Activated CD4-positive, CD25-positive, alpha-beta regulatory T cell treated with anti-CD3 and anti-CD28 coated beads, Interleukin-2, amount 50 U/mL, for 24 hours (primary cell): ENCODE measurements around the gene MYO3B.

Experiments used
- ATAC-seq, 2 donors: fragments of 150-1000 bp; cut with Tn5 transposase; one replicate each; pipeline ENCODE4 v1.10.0; 2021; ENCODE audit warnings: mild to moderate bottlenecking in 1 of 2, moderate library complexity in 1 of 2

The MYO3B gene

DNA sequence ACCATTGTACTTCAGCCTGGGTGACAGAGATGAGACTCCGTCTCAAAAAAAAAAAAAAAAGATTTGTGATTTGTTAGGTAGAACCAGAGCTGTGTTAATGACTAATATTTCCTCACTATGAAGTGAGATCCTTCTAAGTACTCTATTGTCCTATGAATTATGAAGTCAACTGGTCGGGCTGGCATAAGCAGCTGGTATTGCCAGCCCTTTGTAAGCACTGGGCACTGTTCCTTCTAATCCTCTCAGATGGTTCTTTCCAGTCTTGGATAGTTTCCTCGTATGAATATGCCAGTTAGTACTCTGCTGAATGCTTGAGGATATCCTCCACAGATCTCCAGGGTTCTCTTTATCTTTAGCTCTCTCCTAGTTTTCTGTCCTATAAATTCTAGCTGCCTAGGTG, 314.1 kb downstream of the MYO3B start:
- no peak for ATAC-seq

DNA sequence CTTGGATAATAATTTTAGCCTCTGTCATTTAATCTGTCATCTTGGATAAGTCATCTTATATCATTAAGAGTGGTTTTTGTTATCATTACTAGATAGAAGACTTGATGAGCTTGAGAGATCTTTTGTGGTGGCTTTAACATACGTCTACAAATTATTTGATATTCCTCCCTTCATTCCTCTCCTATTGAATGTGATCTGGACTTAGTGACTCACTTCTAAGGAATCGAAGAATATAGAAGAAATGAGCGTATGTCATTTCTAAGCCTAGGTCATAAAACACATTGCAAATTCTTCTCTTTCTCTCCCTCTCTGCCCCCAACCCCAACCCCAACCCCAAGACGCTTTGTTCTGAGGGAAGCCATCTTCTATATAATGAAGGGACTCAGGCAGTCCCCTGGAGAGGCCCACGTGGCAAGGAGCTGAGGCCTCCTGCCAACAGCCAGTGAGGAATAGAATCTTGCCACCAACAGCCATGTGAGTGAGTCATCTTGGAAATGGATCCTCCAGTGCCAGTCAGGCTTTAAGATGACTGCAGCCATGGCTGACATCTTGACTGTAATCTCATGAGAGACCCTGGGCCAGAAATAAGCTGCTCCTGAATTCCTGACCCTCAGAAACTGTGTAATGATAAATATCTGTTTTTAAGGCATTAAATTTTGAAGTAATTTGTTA, 315.6 kb downstream of the MYO3B start:
- ATAC-seq = no peak

- no peak for ATAC-seq
Measured at GRCh38 chr2:170495896-170496295, 317.9 kb downstream of the MYO3B start.

GRCh38 chr2:170498619-170499018, 320.7 kb downstream of the MYO3B start:
- ATAC-seq = no peak

DNA sequence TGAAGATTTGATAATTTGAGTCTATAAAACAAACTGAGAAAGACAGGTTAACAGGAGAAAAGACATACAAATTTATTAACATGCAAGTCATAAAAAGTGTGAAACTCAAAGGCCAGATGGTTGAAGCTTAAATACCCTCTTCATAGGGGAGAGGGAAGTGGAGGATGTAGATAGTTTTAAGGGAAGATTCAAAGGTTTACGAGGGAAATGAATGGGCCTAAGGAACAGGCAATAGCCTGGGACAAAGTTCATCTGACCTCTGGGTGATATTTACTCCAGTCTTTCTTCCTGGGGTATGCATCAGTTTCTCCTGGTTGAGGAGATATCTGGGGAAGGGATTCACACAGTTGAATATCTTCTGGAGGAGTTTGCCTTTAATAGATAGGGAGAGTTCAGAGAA, 322.2 kb downstream of the MYO3B start:
- no peak for ATAC-seq

GRCh38 chr2:170500770-170501169, 322.8 kb downstream of the MYO3B start:
- ATAC-seq = no peak

GRCh38 chr2:170501421-170502043, 323.6 kb downstream of the MYO3B start:
- ATAC-seq = no peak

- ATAC-seq = no peak
Measured at GRCh38 chr2:170502361-170503130, 324.6 kb downstream of the MYO3B start.

GRCh38 chr2:170503563-170503962, 325.6 kb downstream of the MYO3B start:
- no peak for ATAC-seq

DNA sequence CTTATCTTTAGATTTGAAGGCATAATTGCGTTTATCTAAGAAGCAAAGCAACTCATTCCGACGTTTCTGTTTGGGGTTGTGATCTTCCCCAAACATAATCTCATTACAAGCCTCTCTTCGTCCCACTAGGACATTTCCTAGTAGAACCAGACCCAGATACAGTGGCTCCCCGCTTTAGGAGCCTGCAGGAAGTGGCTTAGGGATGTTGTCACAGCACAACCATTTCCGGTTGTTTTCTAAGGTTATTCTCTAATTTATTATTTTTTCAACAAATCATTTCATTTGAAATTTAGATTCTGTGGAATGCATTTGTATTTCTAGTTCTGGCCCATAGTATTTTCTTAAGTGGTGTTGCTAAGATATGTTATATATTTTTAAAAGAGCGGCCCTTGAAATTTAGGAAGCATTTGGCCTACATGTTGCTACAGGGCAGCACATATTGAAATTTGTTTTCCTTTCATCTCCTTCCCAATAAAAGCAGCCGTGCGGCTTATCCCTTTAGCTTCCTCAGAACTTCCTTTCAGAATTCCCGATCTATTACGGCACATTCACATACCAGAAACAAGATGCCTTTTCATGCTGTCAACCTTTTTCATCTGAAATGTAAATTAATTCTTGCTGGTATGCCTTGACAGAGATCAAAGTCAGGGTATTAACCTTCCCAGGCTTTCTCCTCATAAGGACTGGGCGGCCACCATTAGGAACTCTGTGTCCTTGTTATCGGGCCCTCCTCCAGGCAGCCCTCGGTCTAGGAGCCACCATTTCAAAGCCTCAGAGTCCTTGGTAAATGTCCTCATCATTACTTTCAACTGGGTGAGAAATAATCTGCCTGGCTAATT, 326.2 kb downstream of the MYO3B start:
- no peak for ATAC-seq

DNA sequence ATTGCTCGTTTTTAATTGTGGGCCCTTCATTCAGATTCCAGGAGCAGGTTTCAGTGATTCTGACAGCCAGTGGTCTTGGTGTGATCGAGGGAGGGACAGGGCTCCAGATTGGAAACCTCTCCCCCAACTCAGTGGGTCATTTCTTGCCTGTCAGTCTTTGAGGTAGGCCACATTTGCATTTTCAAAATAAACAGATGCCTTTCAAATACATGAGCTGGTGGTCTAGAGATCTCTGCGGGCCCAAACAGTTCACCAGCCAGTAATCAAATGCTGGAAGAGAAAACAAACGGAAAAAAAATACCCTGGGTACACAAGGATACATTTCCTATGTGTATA, 326.8 kb downstream of the MYO3B start:
- no peak for ATAC-seq

DNA sequence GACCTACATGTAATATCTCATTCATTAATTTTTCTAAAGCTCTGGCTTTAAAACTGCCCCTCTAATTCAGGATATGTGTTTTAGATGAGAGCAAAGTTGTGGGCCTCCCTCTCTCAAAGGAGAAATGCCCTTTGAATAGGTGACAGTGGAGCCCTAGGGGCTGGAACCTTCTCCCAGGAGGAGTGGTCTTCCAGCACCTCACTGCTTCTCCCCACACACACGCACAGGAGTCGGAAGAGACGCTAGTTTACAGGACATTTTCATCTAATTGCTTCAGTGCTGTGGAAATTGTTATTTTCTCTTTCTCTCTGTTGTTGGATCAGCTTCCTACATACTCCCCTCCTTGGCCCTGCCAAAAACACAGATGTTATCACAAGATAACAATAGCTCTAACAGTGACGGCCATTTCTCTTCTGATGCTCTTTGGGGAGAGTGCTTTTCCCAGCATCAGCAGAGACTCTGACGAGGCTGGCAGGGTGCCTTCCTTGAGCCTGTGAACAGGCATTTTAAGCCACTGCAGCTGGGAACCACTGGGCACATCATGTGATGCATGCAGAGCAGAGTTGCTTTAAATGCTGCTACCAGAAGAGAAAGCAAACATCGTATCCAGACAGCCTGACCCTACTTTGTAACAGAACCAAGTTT, 327.8 kb downstream of the MYO3B start:
- no peak for ATAC-seq

DNA sequence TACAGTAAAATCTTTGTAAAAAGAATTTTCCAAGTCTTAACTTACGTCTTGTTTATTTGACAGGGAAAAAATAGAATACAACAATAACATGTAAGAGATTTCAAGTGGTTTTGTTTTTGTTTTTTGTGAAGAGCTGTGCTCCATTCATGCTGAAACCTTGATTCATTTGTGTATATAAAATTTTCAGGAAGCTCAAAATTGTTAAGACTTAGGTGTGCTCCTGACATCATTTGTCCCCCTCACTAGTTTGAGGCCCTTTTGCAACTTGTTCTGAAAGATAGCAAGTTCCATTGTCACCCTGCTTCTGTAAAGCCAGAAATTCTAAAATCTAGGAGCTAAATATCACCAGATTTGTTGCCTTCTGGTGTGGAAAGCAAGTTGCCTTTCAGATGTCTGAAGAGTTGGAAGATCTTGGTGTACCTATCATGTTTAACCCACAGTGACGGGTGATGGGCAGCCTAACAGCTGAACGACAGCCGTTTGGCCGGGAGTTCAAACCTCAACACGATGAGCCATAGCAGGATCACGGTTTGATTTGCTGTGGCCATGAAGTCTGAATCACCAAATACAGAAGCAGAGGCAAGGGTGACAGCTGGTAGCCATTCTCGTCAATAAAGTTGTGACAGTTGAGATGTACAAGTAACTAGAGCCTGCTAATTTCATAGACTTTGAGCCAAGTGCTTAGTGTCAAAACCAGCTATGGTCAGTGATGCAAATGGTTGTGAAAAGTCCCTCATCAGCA, 331.7 kb downstream of the MYO3B start:
- peak in 1 of 2 donors; percentile 27 for ATAC-seq

DNA sequence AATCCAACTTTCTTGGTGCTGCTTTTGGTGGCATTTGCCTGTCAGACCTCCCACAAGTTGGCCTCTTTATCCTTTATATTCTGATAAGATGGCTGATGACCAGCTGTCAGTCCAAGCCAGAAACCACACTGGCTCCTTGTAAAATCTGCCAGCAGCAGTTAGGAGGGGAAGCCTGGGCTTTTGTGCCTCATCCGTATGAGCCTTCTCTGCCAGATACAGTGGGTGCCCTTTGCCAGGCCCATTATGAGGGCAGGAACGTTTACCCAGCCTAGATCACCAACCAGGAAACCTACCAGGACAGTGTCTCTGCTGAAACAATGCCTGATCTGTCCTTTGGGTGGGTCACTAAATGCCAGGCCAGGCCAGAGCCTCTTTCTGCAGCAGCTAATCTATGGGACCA, 334.3 kb downstream of the MYO3B start:
- ATAC-seq = no peak

GRCh38 chr2:170514140-170514539, 336.2 kb downstream of the MYO3B start:
- ATAC-seq = no peak

- no peak for ATAC-seq
Measured at GRCh38 chr2:170517538-170517937, 339.6 kb downstream of the MYO3B start.

- no peak for ATAC-seq
Measured at GRCh38 chr2:170518911-170519310, 341.0 kb downstream of the MYO3B start.

GRCh38 chr2:170521299-170521698, 343.4 kb downstream of the MYO3B start:
- ATAC-seq = no peak

GRCh38 chr2:170523506-170523905, 345.6 kb downstream of the MYO3B start:
- no peak for ATAC-seq

GRCh38 chr2:170524828-170525565, 347.1 kb downstream of the MYO3B start:
- no peak for ATAC-seq

DNA sequence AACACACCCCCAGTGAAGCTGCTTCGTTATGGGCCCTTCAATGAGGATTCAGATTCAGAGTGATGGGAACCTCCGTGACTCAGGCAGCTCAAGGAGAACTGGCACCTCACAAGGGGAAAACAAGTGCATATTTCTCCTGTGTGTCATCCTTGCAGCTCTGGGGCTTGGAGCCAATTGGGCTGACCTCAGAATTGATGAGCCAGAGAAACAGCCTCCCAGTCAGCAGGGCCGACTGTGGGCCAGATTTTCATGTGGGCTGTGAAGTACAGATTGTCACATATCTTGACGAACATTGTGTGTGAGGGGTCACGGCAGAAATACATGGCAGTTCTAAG, 347.6 kb downstream of the MYO3B start:
- ATAC-seq = no peak
